Stomach (tissue), 9 donors: ENCODE data around the gene PRKCE. TPM values are rescaled to one million over a fixed set of nuclear protein-coding genes. Genes with fewer than 3 reads are reported as not detected.

ENCODE experiments used
- DNase-seq, 2 donors: peaks; one replicate each; pipeline versions ENCODE4 v3.0.0 to v3.0.0-alpha.2; 2013 to 2019
- H3K27ac ChIP-seq, 5 donors: fragments of 200-600 bp in 4 of 5; sonication (generic) in 4 of 5; one replicate each; pipeline ENCODE4 v1.5.1; 2013 to 2019; ENCODE audit warnings: mild to moderate bottlenecking in 1 of 5, moderate library complexity in 1 of 5
- H3K27me3 ChIP-seq, 3 donors: fragments of 200-600 bp; sonication (generic); one replicate each; pipeline ENCODE4 v1.5.1; 2017 to 2019; ENCODE audit warnings: mixed run types in 1 of 3
- H3K36me3 ChIP-seq, 4 donors: fragments of 200-600 bp; sonication (generic); 1 replicate in 3 of 4; 2 replicates in 1 of 4; pipeline ENCODE4 v1.5.1; 2016 to 2019
- H3K4me1 ChIP-seq, 4 donors: fragments of 200-600 bp; sonication (generic); one replicate each; pipeline ENCODE4 v1.5.1; 2016 to 2019
- H3K4me3 ChIP-seq, 4 donors: fragments of 200-600 bp; sonication (generic) in 3 of 4; one replicate each; pipeline ENCODE4 v1.5.1; 2016 to 2019; ENCODE audit warnings: mild to moderate bottlenecking in 1 of 4
- H3K9me3 ChIP-seq, 4 donors: fragments of 200-600 bp; sonication (generic); one replicate each; pipeline ENCODE4 v1.5.1; 2016 to 2019
- CTCF ChIP-seq, 7 experiments: fragments of 450-650 bp in 4 of 7; fragments of 200-600 bp in 3 of 7; sonication (generic) in 3 of 7; IDR thresholded peaks; one replicate each; pipeline ENCODE4 v1.5.1; 2016 to 2019; ENCODE audit warnings: antibody characterized with exemption in 7 of 7, control low read depth in 2 of 7, mild to moderate bottlenecking in 1 of 7
- EP300 ChIP-seq: sonication (generic); formaldehyde crosslinking; IDR thresholded peaks from one replicate; pipeline ENCODE4 v1.6.1; 2017; ENCODE audit warnings: antibody characterized with exemption
- POLR2A ChIP-seq, 4 donors: fragments of 450-650 bp; IDR thresholded peaks; one replicate each; pipeline ENCODE4 v1.6.1; 2016; ENCODE audit warnings: antibody characterized with exemption in 4 of 4, control low read depth in 2 of 4, mild to moderate bottlenecking in 1 of 4, moderate library complexity in 1 of 4
- POLR2AphosphoS5 ChIP-seq, 3 donors: sonication (generic); formaldehyde crosslinking; IDR thresholded peaks; one replicate each; pipeline ENCODE4 v1.6.1; 2016; ENCODE audit warnings: antibody characterized with exemption in 3 of 3
- WGBS, 5 donors: extraction: QIAGEN DNeasy Blood & Tissue Kit in 3 of 5; methylation state at CpG; one replicate each; pipeline versions ENCODE4 v1.1.5 to v1.1.7; 2013 to 2018; 5-methylcytosine and 5-hydroxymethylcytosine counted together
- intact Hi-C: fragments of 100-400 bp; cut with DNase I; formaldehyde crosslinking; loops from one replicate; pipeline ENCODE4 v1.15.1; 2023; ENCODE audit warnings: low total_unique reads
- polyA plus RNA-seq, 3 donors: library from polyadenylated mRNA; stranded (reverse); fragments of 200-250 nt; gene quantifications; one replicate each; pipeline ENCODE4 v1.2.3, GENCODE V29; 2013
- total RNA-seq, 5 donors: library from RNA; depleted of rRNA; stranded (reverse); fragments of >200 nt; gene quantifications; one replicate each; pipeline versions ENCODE4 v1.1.0 to v1.2.3, GENCODE V29; 2014 to 2016
- donor health status: healthy with polysubstance abuse.
- donor health status: Bipolar disorder and iron deficiency.
- donor health status: healthy.

The PRKCE gene
- total and polyA plus RNA-seq, 8 donors, result 2.0 to 92.0 (median 10.0) TPM

DNA sequence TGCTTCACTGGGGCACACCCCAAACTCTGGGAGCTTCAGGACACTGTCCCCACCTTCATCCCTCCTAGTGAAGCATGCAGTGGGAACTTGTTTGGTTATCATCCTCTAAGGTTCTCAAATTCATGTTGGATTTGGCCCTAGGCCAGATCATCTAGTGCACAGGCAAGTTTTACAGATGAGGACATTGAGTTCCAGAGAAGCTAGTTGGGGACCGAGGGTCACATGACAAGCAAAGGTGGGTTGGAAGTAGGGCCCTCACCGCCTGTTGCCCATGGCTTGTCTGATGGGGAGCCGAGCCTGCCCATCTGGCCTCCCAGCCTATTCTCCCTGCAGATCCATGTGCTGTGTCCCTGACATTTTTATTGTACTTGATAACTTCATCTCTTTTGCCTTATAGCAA, 2.8 kb downstream of the PRKCE start:
- peaks cover 20 to 52% (median 27%) of the 10 kb centered on the region in 4 donors for H3K4me1 ChIP-seq
- H3K27me3 ChIP-seq, result no peaks in the 10 kb centered on the region
- intact Hi-C loops, result no loop called here
- no peak overlapping the region for H3K27ac ChIP-seq
- no peaks in the 10 kb centered on the region for H3K9me3 ChIP-seq
- WGBS, 5 donors, result 71 to 89% (median 80%) methylated on average over 3 of the region's 3 CpGs
- TF ChIP-seq EP300, result no peak
- no peak for TF ChIP-seq POLR2AphosphoS5 (IDR thresholded peaks at IDR 0.05)
- TF ChIP-seq POLR2A (IDR thresholded peaks at IDR 0.05), result no peak
- no peak for TF ChIP-seq CTCF (IDR thresholded peaks at IDR 0.05)
- peak overlapping the region in 1 of 4 donors; percentile 3 for H3K4me3 ChIP-seq
- peak; percentile 33 to 38 for DNase-seq
- H3K36me3 ChIP-seq, result no peaks in the 10 kb centered on the region

DNA sequence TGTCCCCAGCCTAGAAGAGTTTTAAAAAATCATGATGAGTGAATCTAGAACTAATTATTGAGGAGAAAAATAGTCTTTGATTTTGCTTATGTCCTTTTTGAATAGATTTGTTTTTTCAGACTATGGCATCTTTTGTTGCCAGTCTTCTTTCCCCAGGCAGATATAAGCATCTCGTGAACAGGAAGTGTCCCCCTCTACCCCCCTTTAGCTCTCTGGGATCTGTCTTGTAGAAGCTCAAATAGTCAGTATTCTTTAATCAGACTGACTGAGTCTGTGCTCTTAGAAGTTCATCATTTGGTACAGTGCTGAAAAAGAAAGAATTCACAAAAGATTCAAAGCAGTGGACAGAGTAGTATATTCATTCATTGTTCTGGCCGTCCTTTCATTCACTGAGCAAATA, 10.4 kb downstream of the PRKCE start:
- intact Hi-C loops, result no loop called here
- no peak overlapping the region for H3K4me3 ChIP-seq
- H3K36me3 ChIP-seq, result no peaks in the 10 kb centered on the region
- WGBS, 5 donors, result 61 to 76% (median 75%) methylated on average over 2 of the region's 2 CpGs
- H3K27ac ChIP-seq, result no peak overlapping the region
- H3K4me1 ChIP-seq, result peaks cover 0 to 37% (median 8%) of the 10 kb centered on the region in 4 donors
- TF ChIP-seq POLR2A (IDR thresholded peaks at IDR 0.05) (no peak), CTCF (IDR thresholded peaks at IDR 0.05) (no peak), POLR2AphosphoS5 (IDR thresholded peaks at IDR 0.05) (no peak), EP300 (no peak)
- no peaks in the 10 kb centered on the region for H3K9me3 ChIP-seq
- no peaks in the 10 kb centered on the region for H3K27me3 ChIP-seq
- no peak for DNase-seq

DNA sequence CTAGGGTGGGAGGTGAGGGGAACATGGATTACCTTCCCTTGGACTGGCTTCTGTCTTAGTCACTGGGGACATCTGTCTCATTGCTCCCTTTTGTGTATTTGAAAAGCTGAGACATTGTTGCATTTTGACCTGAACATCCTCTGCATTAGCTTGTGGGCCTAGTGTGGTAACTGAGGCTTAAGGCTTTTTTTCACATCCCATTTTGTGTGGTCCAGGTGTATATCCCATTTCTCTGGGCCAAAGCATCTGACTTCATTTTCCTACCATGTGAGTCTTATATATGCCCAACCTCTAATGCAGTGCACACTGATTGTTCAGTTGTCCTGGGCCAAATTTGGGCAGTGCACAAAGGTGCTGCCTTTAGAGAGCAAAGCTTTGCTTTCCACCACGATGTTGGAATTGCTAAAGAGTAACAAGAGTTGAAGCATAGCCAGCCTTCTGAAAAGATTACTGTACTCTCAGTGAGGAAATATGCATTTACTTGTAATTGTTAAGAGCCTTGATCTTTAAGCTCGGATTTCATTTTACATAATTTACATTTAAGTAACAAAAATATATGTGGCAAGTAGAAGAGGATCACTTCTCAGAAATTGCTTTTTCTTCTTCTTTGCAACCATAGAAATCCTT, 13.3 kb downstream of the PRKCE start:
- H3K4me1 ChIP-seq, result peaks cover 0 to 32% (median 17%) of the 10 kb centered on the region in 4 donors
- H3K27ac ChIP-seq, result no peak overlapping the region
- 40 to 54% (median 48%) methylated on average over 2 of the region's 2 CpGs for WGBS, 5 donors
- no peak overlapping the region for H3K4me3 ChIP-seq
- TF ChIP-seq CTCF (IDR thresholded peaks at IDR 0.05) (no peak), POLR2AphosphoS5 (IDR thresholded peaks at IDR 0.05) (no peak), POLR2A (IDR thresholded peaks at IDR 0.05) (no peak), EP300 (no peak)
- H3K27me3 ChIP-seq, result no peaks in the 10 kb centered on the region
- H3K9me3 ChIP-seq, result no peaks in the 10 kb centered on the region
- intact Hi-C loops, result no loop called here
- no peaks in the 10 kb centered on the region for H3K36me3 ChIP-seq
- DNase-seq, result no peak

DNA sequence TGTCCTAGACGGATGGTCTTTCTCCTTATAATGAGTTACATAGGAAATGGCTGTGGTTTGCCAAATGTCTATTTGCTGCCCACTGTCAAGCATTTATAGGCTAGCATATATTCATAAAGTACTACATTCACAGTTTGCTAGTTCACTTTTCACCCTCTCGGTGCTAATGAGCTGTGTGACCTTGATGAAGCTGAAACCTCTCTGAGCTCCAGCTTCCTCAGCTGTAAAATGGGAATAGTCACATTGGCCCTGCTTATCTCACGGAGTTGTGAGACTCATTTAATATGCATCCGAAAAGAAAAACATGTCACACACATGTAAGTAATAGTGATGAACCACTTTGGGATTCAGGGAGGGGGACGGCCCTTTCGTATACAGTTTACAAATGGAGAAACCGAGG, 17.0 kb downstream of the PRKCE start:
- H3K4me3 ChIP-seq, result no peak overlapping the region
- DNase-seq, result no peak
- no peaks in the 10 kb centered on the region for H3K27me3 ChIP-seq
- no peak for TF ChIP-seq EP300
- no peak for TF ChIP-seq POLR2A (IDR thresholded peaks at IDR 0.05)
- no peak for TF ChIP-seq CTCF (IDR thresholded peaks at IDR 0.05)
- TF ChIP-seq POLR2AphosphoS5 (IDR thresholded peaks at IDR 0.05), result no peak
- H3K4me1 ChIP-seq, result peaks cover 0 to 36% (median 17%) of the 10 kb centered on the region in 4 donors
- intact Hi-C loops, result no loop called here
- WGBS, 5 donors, result 84 to 92% (median 90%) methylated on average over 7 of the region's 7 CpGs
- no peak overlapping the region for H3K27ac ChIP-seq
- H3K36me3 ChIP-seq, result no peaks in the 10 kb centered on the region
- H3K9me3 ChIP-seq, result no peaks in the 10 kb centered on the region
